Activated T-cell treated with anti-CD3 and anti-CD28 coated beads, Interleukin-2, amount 50 U/mL, for 24 hours (primary cell): ENCODE measurements around the gene TENT4A.

ENCODE experiments used
- DNase-seq: peaks from one replicate; pipeline ENCODE4 v3.0.0-alpha.2; 2020
- H3K27ac Mint-ChIP-seq: 2 replicates; pipeline ENCODE4 v1.8.0; 2020; ENCODE audit warnings: mild to moderate bottlenecking, mixed read lengths
- H3K27me3 Mint-ChIP-seq: 2 replicates; pipeline ENCODE4 v1.8.0; 2020; ENCODE audit warnings: mixed read lengths
- H3K36me3 Mint-ChIP-seq: 2 replicates; pipeline ENCODE4 v1.8.0; 2020; ENCODE audit warnings: low read depth, mixed read lengths
- H3K4me1 Mint-ChIP-seq: 2 replicates; pipeline ENCODE4 v1.8.0; 2020; ENCODE audit warnings: low read depth, mixed read lengths
- H3K4me3 Mint-ChIP-seq: 2 replicates; pipeline ENCODE4 v1.8.0; 2020; ENCODE audit warnings: mild to moderate bottlenecking, moderate library complexity, mixed read lengths
- H3K9me3 Mint-ChIP-seq: 2 replicates; pipeline ENCODE4 v1.8.0; 2020; ENCODE audit warnings: mixed read lengths

The TENT4A gene

GRCh38 chr5:6805841-6806240 is 92.6 kb downstream of the TENT4A start:
- Mint-ChIP-seq H3K4me1 (no peaks in the 10 kb centered on the region), H3K36me3 (no peaks in the 10 kb centered on the region), H3K27ac (no peak overlapping the region), H3K27me3 (peaks cover 13% of the 10 kb centered on the region), H3K4me3 (no peak overlapping the region), H3K9me3 (peaks cover 5% of the 10 kb centered on the region)
- no peak for DNase-seq
